DMS53 (cell line): ENCODE measurements around the gene SFMBT2.

Source experiments
- DNase-seq: peaks from one replicate; lab custom pipeline; 2025; lab: John Stamatoyannopoulos, UW

Gene SFMBT2

DNA sequence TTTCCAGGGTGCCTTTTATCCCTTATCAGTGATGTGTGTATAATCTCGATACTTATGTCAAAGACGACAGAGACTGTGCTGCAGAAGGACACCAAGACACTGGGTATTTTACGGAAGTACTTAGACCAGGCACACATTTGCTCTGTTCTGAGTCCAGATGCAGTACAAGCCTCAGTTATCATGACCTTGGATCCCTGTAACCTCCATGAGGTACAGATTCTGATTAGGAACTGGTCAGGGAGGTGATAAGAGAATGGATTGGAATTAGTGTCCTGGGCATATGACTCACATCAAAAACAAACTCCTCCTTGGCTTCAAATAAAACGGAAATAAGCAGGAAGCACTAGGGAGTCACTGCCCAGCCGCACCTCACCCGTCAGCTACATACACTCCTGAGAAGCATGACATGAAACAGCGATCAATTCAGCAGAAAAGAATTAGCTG, 146.5 kb downstream of the SFMBT2 start:
- DNase-seq = no peak

- no peak for DNase-seq
These were observed 147.2 kb downstream of the SFMBT2 start for GRCh38 chr10:7263616-7264015.

DNA sequence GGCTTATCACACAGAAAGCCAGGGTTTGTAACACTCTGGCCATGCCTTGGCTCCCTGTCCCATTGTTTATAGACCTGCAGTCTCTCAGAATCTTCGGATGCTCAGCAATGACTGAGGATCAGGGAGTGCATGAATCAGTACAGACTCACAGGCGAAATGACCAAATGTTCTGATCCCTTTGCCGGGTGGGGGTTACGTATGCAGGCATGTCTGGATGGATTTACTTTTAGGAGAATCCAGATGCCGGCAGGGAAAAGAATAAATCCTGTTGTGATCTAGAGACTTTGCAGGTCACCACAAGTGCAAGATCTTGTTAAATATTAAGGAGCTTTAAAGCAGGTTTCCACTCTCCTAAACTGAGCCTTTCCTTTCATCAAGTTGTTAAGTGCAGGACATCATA, 149.5 kb downstream of the SFMBT2 start:
- no peak for DNase-seq

DNA sequence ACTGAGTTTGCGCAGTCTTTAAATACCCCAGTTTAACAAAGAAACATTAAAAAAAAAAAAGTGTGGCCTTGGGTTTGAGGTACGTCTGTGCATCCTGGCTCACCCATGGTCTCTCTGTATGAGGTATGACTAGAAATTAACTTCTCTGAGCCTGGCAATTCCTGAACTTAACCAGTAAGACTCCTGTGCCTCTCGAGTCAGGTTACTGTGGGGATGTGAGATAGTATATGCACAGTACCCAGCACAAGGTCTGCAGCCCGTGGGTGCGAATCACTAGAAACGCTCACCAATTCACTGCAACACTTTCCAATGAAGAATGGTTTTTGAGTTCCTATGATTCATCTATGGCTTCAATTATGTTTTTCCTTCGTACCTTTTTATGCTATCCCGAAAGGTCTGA, 149.9 kb downstream of the SFMBT2 start:
- no peak for DNase-seq

DNA sequence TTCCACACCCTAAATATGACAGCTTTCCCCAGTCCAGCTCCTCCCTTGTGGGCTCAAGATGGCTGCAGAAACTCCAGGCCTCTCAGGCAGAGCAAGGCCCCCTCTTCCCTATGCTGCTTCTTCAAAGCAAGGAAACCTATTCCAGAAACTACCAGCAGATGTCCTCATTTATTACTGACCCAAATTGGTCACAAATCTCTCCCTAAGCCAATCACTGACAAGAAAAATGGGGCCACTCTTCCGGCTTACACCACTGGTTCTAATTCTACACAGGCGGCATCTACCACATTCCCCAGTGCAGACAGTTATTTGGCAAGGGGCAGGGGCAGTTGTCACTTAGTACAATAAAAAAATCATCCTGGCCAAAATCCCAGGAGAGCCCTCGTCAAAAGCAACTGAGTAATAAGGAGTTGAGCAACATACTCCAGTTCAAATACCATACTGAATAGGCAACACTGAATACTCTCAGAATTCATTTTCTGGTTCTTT, 150.4 kb downstream of the SFMBT2 start:
- peak; percentile 41 for DNase-seq

DNA sequence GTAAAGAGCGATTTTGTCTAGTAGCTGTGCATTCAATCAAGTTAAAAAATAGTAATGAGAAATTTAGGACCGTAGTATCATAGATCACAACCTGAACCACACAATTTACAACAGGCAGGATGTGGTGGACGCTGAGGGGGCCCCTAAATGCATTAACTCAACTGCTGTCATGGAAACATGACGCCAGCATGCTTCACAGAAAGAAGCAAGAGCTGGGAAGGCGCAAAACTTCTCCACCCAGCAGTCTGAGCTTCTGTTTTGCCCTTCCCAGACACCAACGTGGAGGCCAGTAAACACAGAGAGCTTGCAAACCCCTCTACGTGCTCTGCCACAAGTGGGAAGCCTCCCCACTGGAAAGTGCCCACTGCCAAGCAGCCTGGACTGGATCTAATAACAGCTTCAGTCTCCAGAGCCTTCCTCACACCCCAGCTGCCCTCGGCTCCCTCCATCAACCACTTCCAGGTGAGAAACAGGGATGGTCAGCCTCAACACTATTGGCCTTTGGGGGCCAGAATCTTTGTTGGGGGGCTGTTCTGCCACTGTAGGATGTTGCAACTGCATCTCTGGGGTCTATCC, 151.8 kb downstream of the SFMBT2 start:
- no peak for DNase-seq

- DNase-seq = no peak
These were observed 155.3 kb downstream of the SFMBT2 start for GRCh38 chr10:7255517-7255916.

- DNase-seq = no peak
These were observed 159.0 kb downstream of the SFMBT2 start for GRCh38 chr10:7251696-7252465.

- no peak for DNase-seq
These were observed 160.6 kb downstream of the SFMBT2 start for GRCh38 chr10:7250236-7250635.

DNA sequence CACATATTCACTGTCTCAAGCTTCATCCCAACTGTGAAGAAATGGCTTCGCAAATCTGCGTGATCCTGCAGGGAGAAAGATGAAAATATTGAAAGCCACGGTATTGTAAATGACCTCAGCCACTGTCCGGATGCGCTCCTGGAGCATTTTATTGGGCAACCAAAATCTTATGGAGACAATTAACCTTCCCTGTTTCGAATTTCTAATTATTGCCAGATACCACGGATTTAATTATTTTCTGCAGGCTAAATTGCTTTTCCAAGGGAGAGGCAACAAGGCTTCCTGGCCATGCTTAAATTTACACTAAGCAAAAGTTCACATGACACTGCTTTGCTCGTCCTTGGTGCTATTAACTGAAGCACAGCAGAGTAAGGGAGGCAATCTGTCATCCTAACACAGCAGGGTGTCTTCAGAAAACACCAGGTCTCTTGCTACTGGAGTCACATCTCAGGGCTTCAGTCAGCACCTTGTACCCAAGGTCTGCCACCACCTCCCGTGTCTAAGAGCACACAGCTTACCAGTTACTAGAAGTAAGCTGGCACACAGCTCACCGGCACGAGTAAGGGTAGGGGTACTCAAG, 162.2 kb downstream of the SFMBT2 start:
- no peak for DNase-seq

- DNase-seq = no peak
These were observed 162.7 kb downstream of the SFMBT2 start for GRCh38 chr10:7248148-7248547.

DNA sequence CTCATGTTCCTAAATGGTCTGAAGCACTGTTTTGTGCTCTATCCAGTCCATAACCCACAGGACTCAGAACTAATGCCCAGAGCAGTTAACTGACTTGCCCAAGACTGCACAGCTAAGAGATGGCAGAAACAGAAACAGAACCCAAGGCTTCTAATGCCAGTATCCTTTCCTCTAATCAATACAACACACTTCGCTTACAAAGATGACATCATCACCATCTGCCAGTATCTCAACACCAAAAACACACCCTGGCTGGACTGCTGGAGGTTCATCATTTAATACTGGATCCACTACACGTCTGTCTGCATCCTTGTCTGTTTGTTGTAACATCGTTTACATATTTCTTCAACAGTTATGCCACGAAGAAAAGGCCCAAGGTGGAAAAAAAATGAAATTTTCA, 165.3 kb downstream of the SFMBT2 start:
- no peak for DNase-seq

- DNase-seq = no peak
These were observed 167.0 kb downstream of the SFMBT2 start for GRCh38 chr10:7243873-7244272.

GRCh38 chr10:7243139-7243538, 167.7 kb downstream of the SFMBT2 start:
- DNase-seq = no peak

GRCh38 chr10:7239312-7239985, 171.4 kb downstream of the SFMBT2 start:
- DNase-seq = no peak

DNA sequence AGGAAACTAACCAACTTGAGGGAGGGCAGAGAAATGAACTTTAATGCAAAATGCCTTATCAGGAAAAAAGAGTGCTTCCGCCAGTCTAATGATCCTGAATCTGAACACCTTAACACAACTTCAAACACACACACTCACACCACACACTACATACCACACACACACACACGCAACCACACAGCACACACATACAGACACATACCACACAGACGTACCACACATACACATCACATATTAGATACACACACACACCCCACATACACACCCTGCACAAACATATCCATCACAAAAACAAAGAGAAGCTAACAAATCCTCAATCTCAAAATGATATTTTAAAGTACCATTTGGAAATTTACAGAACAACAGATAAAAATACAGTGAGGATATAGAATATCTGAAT, 175.5 kb downstream of the SFMBT2 start:
- no peak for DNase-seq

GRCh38 chr10:7234109-7234508, 176.7 kb downstream of the SFMBT2 start:
- DNase-seq = no peak

GRCh38 chr10:7233259-7233991, 177.4 kb downstream of the SFMBT2 start:
- no peak for DNase-seq

DNA sequence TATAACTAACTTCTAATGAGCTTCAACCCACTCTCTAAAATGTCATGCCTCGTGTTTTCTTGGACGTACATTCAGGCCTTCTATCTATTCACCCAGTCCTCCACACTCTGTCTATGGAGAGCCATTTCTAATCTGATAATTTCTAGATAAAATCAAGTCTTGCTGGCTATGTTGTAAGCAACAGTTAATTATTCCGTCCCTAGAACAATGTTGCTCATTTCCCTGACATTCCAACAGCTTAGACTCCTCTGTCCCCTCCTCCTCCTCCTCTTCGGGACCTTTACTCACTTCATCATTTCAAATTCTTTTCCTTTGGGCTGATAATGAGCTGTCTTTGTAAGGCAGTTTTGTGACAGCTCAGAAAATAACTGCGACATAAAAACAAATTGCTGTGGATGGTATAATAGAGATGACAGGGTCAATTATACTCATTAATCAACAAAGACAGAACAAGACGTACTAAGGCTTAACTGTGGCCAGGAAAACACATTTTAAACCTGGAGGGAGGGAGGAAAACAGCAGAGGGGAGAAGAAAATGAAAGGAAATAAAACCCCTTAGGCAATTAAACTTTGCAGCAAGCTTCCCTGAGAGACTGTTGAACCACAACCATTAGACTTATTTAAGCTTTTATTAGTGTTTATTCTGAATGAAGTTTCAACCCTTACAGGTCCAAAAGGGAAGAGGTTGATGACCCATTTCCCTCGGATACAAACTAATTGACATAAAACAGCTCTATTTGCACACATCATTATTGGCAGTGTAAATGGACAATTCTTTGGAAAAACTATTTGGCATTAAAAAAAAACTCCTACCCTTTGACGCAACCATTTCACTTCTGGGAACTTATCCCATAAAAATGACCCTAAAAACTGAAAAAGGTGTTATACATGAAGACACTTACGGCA, 179.1 kb downstream of the SFMBT2 start:
- no peak for DNase-seq

DNA sequence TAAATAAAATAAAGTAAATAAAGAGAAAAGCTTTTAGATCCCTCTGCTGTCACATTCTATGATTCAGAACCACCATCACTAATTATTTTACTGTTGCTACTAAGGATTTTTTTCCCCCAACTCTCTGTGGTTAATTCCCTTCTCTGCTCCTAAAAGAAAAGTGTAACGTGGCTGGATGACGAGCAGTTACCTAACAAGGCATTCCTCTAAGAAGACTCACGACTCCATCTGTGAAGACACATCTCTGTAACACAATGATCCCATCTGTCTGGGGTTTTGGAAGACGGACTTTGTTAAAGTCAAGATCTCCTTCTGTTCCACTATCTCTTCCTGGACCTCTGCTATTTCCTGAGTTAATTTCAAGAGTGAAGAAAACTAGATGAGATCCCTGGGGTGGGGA, 179.9 kb downstream of the SFMBT2 start:
- DNase-seq = no peak

GRCh38 chr10:7230036-7230435, 180.8 kb downstream of the SFMBT2 start:
- DNase-seq = no peak
